Neuronal stem cell (in vitro differentiated cells): Measurements from ENCODE around the gene STAB1.

Source experiments
- DNase-seq: peaks from one replicate; pipeline ENCODE4 v3.0.0-alpha.2; 2013; ENCODE audit warnings: low spot score
- H2AFZ ChIP-seq: one replicate; pipeline ENCODE4 v1.6.1; 2013; ENCODE audit warnings: mild to moderate bottlenecking, low read length, inconsistent platforms
- H2AK5ac ChIP-seq: 2 replicates; pipeline ENCODE4 v1.6.1; 2013; ENCODE audit warnings: low read depth, mild to moderate bottlenecking, inconsistent platforms, low read length, moderate library complexity, mixed read lengths
- H2BK120ac ChIP-seq: 2 replicates; pipeline ENCODE4 v1.6.1; 2013; ENCODE audit warnings: low read depth, mild to moderate bottlenecking, inconsistent platforms, low read length, moderate library complexity, mixed read lengths
- H2BK12ac ChIP-seq: one replicate; pipeline ENCODE4 v1.6.1; 2013; ENCODE audit warnings: low read length, inconsistent platforms
- H2BK15ac ChIP-seq: 2 replicates; pipeline ENCODE4 v1.6.1; 2013; ENCODE audit warnings: mild to moderate bottlenecking, low read length, inconsistent platforms, mixed read lengths
- H2BK5ac ChIP-seq: one replicate; pipeline ENCODE4 v1.6.1; 2013; ENCODE audit warnings: inconsistent platforms, mild to moderate bottlenecking, low read length, moderate library complexity
- H3K14ac ChIP-seq: one replicate; pipeline ENCODE4 v1.6.1; 2013; ENCODE audit warnings: low read length, inconsistent platforms
- H3K18ac ChIP-seq: 2 replicates; pipeline ENCODE4 v1.6.1; 2013; ENCODE audit warnings: low read length, inconsistent platforms
- H3K23ac ChIP-seq: 2 replicates; pipeline ENCODE4 v1.6.1; 2013; ENCODE audit warnings: low read depth, mild to moderate bottlenecking, mixed read lengths, low read length, inconsistent platforms; ENCODE audit not compliant: poor library complexity
- H3K27ac ChIP-seq: replicated peaks from 3 replicates; pipeline ENCODE4 v1.5.1; 2013; ENCODE audit warnings: low read length, inconsistent platforms
- H3K27me3 ChIP-seq, 3 experiments: 2 replicates each; pipeline ENCODE4 v1.6.1; 2013; ENCODE audit warnings: low read length in 3 of 3, mild to moderate bottlenecking in 2 of 3, inconsistent platforms in 1 of 3, low read depth in 1 of 3, mixed read lengths in 1 of 3, moderate library complexity in 1 of 3; ENCODE audit not compliant: control insufficient read depth in 3 of 3, insufficient read depth in 3 of 3
- H3K36me3 ChIP-seq, 2 donors: replicated peaks in 1 of 2; 2 replicates each; pipeline ENCODE4 v1.6.1; 2013; ENCODE audit warnings: low read length in 2 of 2; ENCODE audit not compliant: control insufficient read depth in 2 of 2, insufficient read depth in 2 of 2
- H3K4ac ChIP-seq: 2 replicates; pipeline ENCODE4 v1.6.1; 2013; ENCODE audit warnings: inconsistent platforms, mild to moderate bottlenecking, low read length, moderate library complexity
- H3K4me1 ChIP-seq, 2 donors: 1 replicate in 1 of 2; 2 replicates in 1 of 2; pipeline ENCODE4 v1.6.1; 2013; ENCODE audit warnings: low read length in 2 of 2, low read depth in 1 of 2; ENCODE audit not compliant: control insufficient read depth in 2 of 2, insufficient read depth in 1 of 2
- H3K4me2 ChIP-seq: one replicate; pipeline ENCODE4 v1.6.1; 2013; ENCODE audit warnings: mild to moderate bottlenecking, low read length, inconsistent platforms; ENCODE audit not compliant: insufficient read depth, poor library complexity, severe bottlenecking
- H3K4me3 ChIP-seq, 2 donors: 2 replicates each; pipeline ENCODE4 v1.5.1; 2013; ENCODE audit warnings: low read length in 2 of 2, mild to moderate bottlenecking in 2 of 2, inconsistent platforms in 1 of 2, moderate library complexity in 1 of 2
- H3K79me1 ChIP-seq: one replicate; pipeline ENCODE4 v1.6.1; 2013; ENCODE audit warnings: low read depth, mild to moderate bottlenecking, inconsistent platforms, low read length, moderate library complexity
- H3K9ac ChIP-seq: one replicate; pipeline ENCODE4 v1.6.1; 2013; ENCODE audit warnings: mild to moderate bottlenecking, low read depth, low read length, inconsistent platforms; ENCODE audit not compliant: poor library complexity
- H3K9me3 ChIP-seq, 2 donors: replicated peaks in 1 of 2; 2 replicates each; pipeline versions ENCODE3 to v1.6.1; 2013; ENCODE audit warnings: low read length in 2 of 2, mild to moderate bottlenecking in 2 of 2, inconsistent platforms in 1 of 2, low read depth in 1 of 2, mixed read lengths in 1 of 2, moderate library complexity in 1 of 2; ENCODE audit not compliant: control insufficient read depth in 2 of 2, insufficient read depth in 1 of 2
- H4K8ac ChIP-seq: one replicate; pipeline ENCODE4 v1.6.1; 2013; ENCODE audit warnings: low read depth, mild to moderate bottlenecking, inconsistent platforms, low read length, moderate library complexity
- H4K91ac ChIP-seq: one replicate; pipeline ENCODE4 v1.6.1; 2013; ENCODE audit warnings: low read length, low read depth, mild to moderate bottlenecking, inconsistent platforms; ENCODE audit not compliant: poor library complexity
- WGBS, 2 donors: extraction: QIAGEN DNeasy Blood & Tissue Kit; methylation state at CpG; one replicate each; pipeline ENCODE4 v1.1.7; 2013; ENCODE audit warnings: missing lambda C conversion rate in 2 of 2, mixed read lengths in 1 of 2; ENCODE audit not compliant: insufficient read length in 2 of 2, insufficient replicate concordance in 1 of 2; ENCODE audit errors: extremely low coverage in 2 of 2; 5-methylcytosine and 5-hydroxymethylcytosine counted together

Gene STAB1

DNA sequence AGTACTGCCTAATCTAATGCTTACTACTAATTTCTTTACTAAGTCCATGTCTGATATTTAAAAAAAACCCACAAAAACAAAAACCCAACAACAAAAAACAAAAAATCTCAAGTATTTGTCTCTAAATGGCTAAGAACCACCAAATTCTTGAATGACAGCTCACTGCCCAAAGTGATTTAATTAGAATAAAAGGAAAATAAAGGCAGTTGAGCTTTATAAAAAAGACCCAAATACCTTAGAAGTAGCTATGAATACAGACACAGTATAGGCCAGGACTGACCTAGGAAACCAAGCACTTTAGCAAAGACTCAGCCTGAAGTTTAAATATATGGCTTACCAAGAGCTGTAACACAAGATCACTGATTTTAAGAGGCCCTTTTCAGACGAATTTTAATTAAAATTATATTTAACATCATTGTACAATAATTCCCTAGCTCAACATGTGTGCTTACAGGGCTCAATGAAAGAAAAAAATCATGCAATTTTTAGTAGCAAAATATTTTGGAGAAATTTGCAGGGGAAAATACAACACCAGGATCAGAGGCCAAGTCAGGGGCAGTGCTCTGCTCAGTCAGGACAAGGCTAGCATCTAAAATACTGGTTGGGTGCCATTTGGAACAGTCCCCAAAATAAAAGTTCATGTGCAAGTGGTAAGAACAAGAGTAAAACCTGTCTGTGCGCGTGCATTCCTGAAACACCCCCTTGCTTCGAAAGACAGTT, 66.0 kb downstream of the STAB1 start:
- Histone ChIP-seq H2BK12ac (no peak overlapping the region), H3K79me1 (no peaks in the 10 kb centered on the region), H3K36me3 (peaks cover 21 to 91% of the 10 kb centered on the region in 2 donors), H3K27ac (no peak overlapping the region), H2AK5ac (no peak overlapping the region), H3K4me2 (no peak overlapping the region), H3K27me3 (no peaks in the 10 kb centered on the region), H3K9ac (no peak overlapping the region), H4K91ac (no peak overlapping the region), H4K8ac (no peak overlapping the region), H2BK15ac (no peak overlapping the region), H2BK5ac (no peak overlapping the region), H3K23ac (no peak overlapping the region), H3K4ac (no peak overlapping the region), H2AFZ (no peak overlapping the region), H3K4me3 (no peak overlapping the region), H3K4me1 (no peaks in the 10 kb centered on the region), H3K18ac (no peak overlapping the region), H3K9me3 (no peaks in the 10 kb centered on the region), H2BK120ac (no peak overlapping the region), H3K14ac (no peak overlapping the region)
- peak; percentile 8 for DNase-seq
- no CpG with 5 or more reads among the region's 4 CpGs for WGBS, 2 donors

DNA sequence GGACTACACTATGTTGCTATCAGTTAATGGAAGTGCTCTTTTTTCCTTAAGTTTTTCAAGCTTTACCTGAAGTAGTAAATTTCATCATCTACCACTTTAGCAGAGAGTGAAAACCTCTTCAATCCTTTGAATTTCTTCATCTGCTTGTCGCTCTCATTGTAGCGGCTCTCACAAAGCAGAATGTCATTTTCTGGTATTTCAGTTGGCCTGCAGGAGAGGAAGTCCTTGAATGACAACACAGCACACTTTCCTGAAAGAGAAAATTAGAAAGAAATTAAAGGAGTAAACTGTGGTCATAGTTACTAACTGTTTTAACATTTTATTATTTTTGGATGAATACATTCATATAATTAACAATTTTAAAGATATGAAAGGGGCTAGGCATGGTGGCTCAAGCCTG, 68.8 kb downstream of the STAB1 start:
- H2AFZ ChIP-seq = no peak overlapping the region
- no peaks in the 10 kb centered on the region for H3K9me3 ChIP-seq
- no peaks in the 10 kb centered on the region for H3K27me3 ChIP-seq
- H3K9ac ChIP-seq = no peak overlapping the region
- H4K91ac ChIP-seq = no peak overlapping the region
- H2BK5ac ChIP-seq = no peak overlapping the region
- H3K4ac ChIP-seq = no peak overlapping the region
- no peak overlapping the region for H3K4me2 ChIP-seq
- no peak overlapping the region for H2BK12ac ChIP-seq
- no peak overlapping the region for H4K8ac ChIP-seq
- DNase-seq = no peak
- H2BK15ac ChIP-seq = no peak overlapping the region
- no peaks in the 10 kb centered on the region for H3K4me1 ChIP-seq
- no peak overlapping the region for H3K4me3 ChIP-seq
- H3K14ac ChIP-seq = no peak overlapping the region
- H3K23ac ChIP-seq = no peak overlapping the region
- no peak overlapping the region for H2BK120ac ChIP-seq
- no peak overlapping the region for H3K27ac ChIP-seq
- H3K18ac ChIP-seq = no peak overlapping the region
- H3K79me1 ChIP-seq = no peaks in the 10 kb centered on the region
- no peak overlapping the region for H2AK5ac ChIP-seq
- H3K36me3 ChIP-seq = peaks cover 21 to 87% of the 10 kb centered on the region in 2 donors
- no CpG with 5 or more reads among the region's 2 CpGs for WGBS, 2 donors

DNA sequence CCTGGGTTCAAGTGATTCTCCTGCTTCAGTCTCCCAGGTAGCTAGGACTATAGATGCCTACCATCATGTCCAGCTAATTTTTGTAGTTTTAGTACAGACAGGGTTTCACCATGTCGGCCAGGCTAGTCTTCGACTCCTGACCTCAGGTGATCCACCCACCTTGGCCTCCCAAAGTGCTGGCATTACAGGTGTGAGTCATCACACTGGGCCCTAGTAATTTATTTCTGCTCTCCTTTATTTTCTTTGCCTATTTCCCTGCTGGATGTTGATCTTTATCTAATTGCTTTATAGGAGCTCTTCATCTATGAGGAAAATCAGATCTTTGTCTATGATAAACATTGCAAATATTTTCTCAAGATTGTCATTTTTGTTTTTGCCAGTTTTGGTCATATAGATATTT, 72.9 kb downstream of the STAB1 start:
- H3K36me3 ChIP-seq = peaks cover 6 to 81% of the 10 kb centered on the region in 2 donors
- H3K9ac ChIP-seq = no peak overlapping the region
- no peaks in the 10 kb centered on the region for H3K79me1 ChIP-seq
- no CpG with 5 or more reads among the region's 2 CpGs for WGBS, 2 donors
- H3K14ac ChIP-seq = no peak overlapping the region
- no peak overlapping the region for H2BK15ac ChIP-seq
- DNase-seq = no peak
- no peak overlapping the region for H3K4me2 ChIP-seq
- H2AFZ ChIP-seq = no peak overlapping the region
- no peak overlapping the region for H3K4me3 ChIP-seq
- H3K27me3 ChIP-seq = no peaks in the 10 kb centered on the region
- no peak overlapping the region for H3K18ac ChIP-seq
- no peak overlapping the region for H2AK5ac ChIP-seq
- no peak overlapping the region for H3K27ac ChIP-seq
- no peaks in the 10 kb centered on the region for H3K4me1 ChIP-seq
- H4K91ac ChIP-seq = no peak overlapping the region
- H3K9me3 ChIP-seq = no peaks in the 10 kb centered on the region
- no peak overlapping the region for H3K23ac ChIP-seq
- H2BK120ac ChIP-seq = no peak overlapping the region
- no peak overlapping the region for H3K4ac ChIP-seq
- H2BK12ac ChIP-seq = no peak overlapping the region
- no peak overlapping the region for H2BK5ac ChIP-seq
- no peak overlapping the region for H4K8ac ChIP-seq

DNA sequence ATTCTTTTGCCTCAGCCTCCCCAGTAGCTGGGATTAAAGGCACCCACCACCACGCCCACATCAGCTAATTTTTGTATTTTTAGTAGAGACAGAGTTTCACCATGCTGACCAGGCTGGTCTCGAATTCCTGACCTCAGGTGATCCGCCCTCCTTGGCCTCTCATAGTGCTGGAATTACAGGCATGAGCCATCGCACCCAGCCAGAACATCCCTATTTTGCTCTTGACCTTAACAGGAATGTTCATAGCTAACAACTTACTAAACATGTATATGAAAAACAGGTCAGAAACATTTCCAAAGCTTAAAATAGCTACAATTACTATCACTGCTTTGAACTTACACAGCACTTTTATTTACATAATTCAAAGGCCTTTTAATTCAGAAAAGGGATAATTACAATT, 74.9 kb downstream of the STAB1 start:
- no peak overlapping the region for H3K4me3 ChIP-seq
- H2BK5ac ChIP-seq = no peak overlapping the region
- no peak overlapping the region for H2AK5ac ChIP-seq
- no peak overlapping the region for H3K4ac ChIP-seq
- no peaks in the 10 kb centered on the region for H3K4me1 ChIP-seq
- no peak overlapping the region for H2BK120ac ChIP-seq
- H3K79me1 ChIP-seq = no peaks in the 10 kb centered on the region
- H3K4me2 ChIP-seq = no peak overlapping the region
- no peak overlapping the region for H3K27ac ChIP-seq
- WGBS, 2 donors = no CpG with 5 or more reads among the region's 4 CpGs
- no peak overlapping the region for H4K91ac ChIP-seq
- no peak overlapping the region for H2BK12ac ChIP-seq
- H3K23ac ChIP-seq = no peak overlapping the region
- no peak for DNase-seq
- no peaks in the 10 kb centered on the region for H3K9me3 ChIP-seq
- peaks cover 2 to 81% of the 10 kb centered on the region in 2 donors for H3K36me3 ChIP-seq
- no peaks in the 10 kb centered on the region for H3K27me3 ChIP-seq
- H3K18ac ChIP-seq = no peak overlapping the region
- no peak overlapping the region for H3K9ac ChIP-seq
- no peak overlapping the region for H2AFZ ChIP-seq
- H2BK15ac ChIP-seq = no peak overlapping the region
- H4K8ac ChIP-seq = no peak overlapping the region
- no peak overlapping the region for H3K14ac ChIP-seq
